Measurements from ENCODE around the gene FBXL15. TPM values are rescaled to one million over a fixed set of nuclear protein-coding genes. Genes with fewer than 3 reads are reported as not detected.

FBXL15 gene
- total and polyA plus RNA-seq, 2 donors (not counting 3 experiments of a cell fraction or from before 2014, with no cell fraction given), result 9.9 to 15.3 TPM

- Histone ChIP-seq H3K79me2 (ENCODE audit: control insufficient read depth, insufficient read depth, low read length) (no peaks in the 10 kb centered on the region), H3K9ac (replicated peaks; ENCODE audit: extremely low read depth, insufficient read depth, low read length) (no peak overlapping the region), H3K4me3 (replicated peaks in 1 of 3; ENCODE audit: insufficient read depth in 1 of 3, low read depth in 1 of 3, low read length in 3 of 3) (no peak overlapping the region), H3K27ac (ENCODE audit: insufficient read depth, low read depth, low read length) (no peak overlapping the region), H3K4me2 (ENCODE audit: insufficient read depth, low read length) (no peak overlapping the region), H2AFZ (ENCODE audit: low read depth, low read length) (no peak overlapping the region), H3K27me3 (ENCODE audit: control insufficient read depth in 2 of 2, insufficient read depth in 2 of 2, low read length in 2 of 2) (peaks cover 0 to 4% of the 10 kb centered on the region in 2 experiments), H4K20me1 (replicated peaks; ENCODE audit: control insufficient read depth, extremely low read depth, insufficient read depth, low read length) (no peaks in the 10 kb centered on the region), H3K9me3 (replicated peaks; ENCODE audit: control insufficient read depth, insufficient read depth, low read length) (no peaks in the 10 kb centered on the region), H3K4me1 (ENCODE audit: control insufficient read depth, extremely low read depth, insufficient read depth, low read length) (peaks cover 7% of the 10 kb centered on the region), H3K36me3 (ENCODE audit: control insufficient read depth in 2 of 2, extremely low read depth in 1 of 2, insufficient read depth in 2 of 2, low read length in 2 of 2) (no peaks in the 10 kb centered on the region), H3K9me1 (replicated peaks; ENCODE audit: control insufficient read depth, extremely low read depth, insufficient read depth, low read length) (no peaks in the 10 kb centered on the region)
- DNase-seq (ENCODE audit: low read depth, low spot score), result no peak
- dilution Hi-C loops (cut with MboI; ENCODE audit: extremely low pct_ligation_motif_present, low sequenced_read_pairs) (no loop called here), intact Hi-C loops (cut with micrococcal nuclease) (no loop called here)
- CTCF ChIA-PET, result no interaction called here
- BruUV-seq (replicated peaks), result no TSS peak
- TF ChIP-seq POLR2A (IDR thresholded peaks at IDR 0.05; ENCODE audit: low read depth, low read length), result no peak
- no peak for TF ChIP-seq CTCF (IDR thresholded peaks at IDR 0.05; ENCODE audit: extremely low read depth in 1 of 2, insufficient read depth in 1 of 2, low read depth in 1 of 2, low read length in 2 of 2)
- TF ChIP-seq GATA2 (IDR thresholded peaks at IDR 0.05; ENCODE audit: insufficient read depth, insufficient read length, low read depth, low read length), result no peak
- no peak for TF ChIP-seq MYC (IDR thresholded peaks at IDR 0.05; ENCODE audit: low read depth, low read length)
- no peak for TF ChIP-seq JUN (IDR thresholded peaks at IDR 0.05; ENCODE audit: borderline replicate concordance, insufficient read depth, insufficient read length, low read depth)
- TF ChIP-seq MAX (IDR thresholded peaks at IDR 0.05; ENCODE audit: insufficient read depth, insufficient read length), result no peak
- no peak for TF ChIP-seq POLR2AphosphoS5 (IDR thresholded peaks at IDR 0.05; ENCODE audit: insufficient read depth, low read depth, low read length)
- TF ChIP-seq EZH2 (IDR thresholded peaks at IDR 0.05; ENCODE audit: borderline replicate concordance, low read depth, low read length, severe bottlenecking), result no peak
- no peak for TF ChIP-seq FOS (IDR thresholded peaks at IDR 0.05; ENCODE audit: borderline replicate concordance, insufficient read depth, low read length)
- POLR2A ChIA-PET, result no interaction called here
- no peak for FAIRE-seq
Measured at GRCh38 chr10:102458656-102459055, 38.0 kb downstream of the FBXL15 start.
